NCI-H226 (cell line): ENCODE measurements around the gene IGFBP6.
"Not testable (repeated sequence)": the region's sequence is repeated elsewhere in the genome, so short reads cannot be mapped to it uniquely, and the experiment has no call there.

Source experiments
- DNase-seq: peaks from one replicate; pipeline ENCODE4 v3.0.0-alpha.2; 2015

IGFBP6 gene

GRCh38 chr12:53098354-53098981 is 1.0 kb downstream of the IGFBP6 start:
- peak; percentile 92 for DNase-seq

- peak; percentile 96 for DNase-seq
Observed at GRCh38 chr12:53099071-53099882, 1.8 kb downstream of the IGFBP6 start.

GRCh38 chr12:53100466-53101151 is 3.1 kb downstream of the IGFBP6 start:
- peak; percentile 43 for DNase-seq

GRCh38 chr12:53101266-53101665 is 3.8 kb downstream of the IGFBP6 start:
- DNase-seq = no peak

GRCh38 chr12:53101931-53102781 is 4.7 kb downstream of the IGFBP6 start:
- DNase-seq = no peak

- no peak for DNase-seq
Observed at GRCh38 chr12:53102883-53103807, 5.7 kb downstream of the IGFBP6 start, which contains the start of gene SOAT2. Gene SOAT2 (plus strand): TSS chr12:53103486. CDS start chr12:53103578, 92 bp downstream.

- DNase-seq = no peak
Observed at GRCh38 chr12:53103860-53104305, 6.4 kb downstream of the IGFBP6 start.

- no peak for DNase-seq
Observed at GRCh38 chr12:53105256-53105655, 7.8 kb downstream of the IGFBP6 start.

GRCh38 chr12:53105712-53106439 is 8.4 kb downstream of the IGFBP6 start:
- DNase-seq = no peak

- no peak for DNase-seq
Observed at GRCh38 chr12:53107122-53107521, 9.7 kb downstream of the IGFBP6 start.

GRCh38 chr12:53112431-53112830 is 15.0 kb downstream of the IGFBP6 start:
- not testable (repeated sequence) for DNase-seq

GRCh38 chr12:53113136-53113705 is 15.8 kb downstream of the IGFBP6 start:
- DNase-seq = no peak

- DNase-seq = no peak
Observed at GRCh38 chr12:53113951-53114350, 16.5 kb downstream of the IGFBP6 start.

- no peak for DNase-seq
Observed at GRCh38 chr12:53115112-53115890, 17.8 kb downstream of the IGFBP6 start.

- DNase-seq = no peak
Observed at GRCh38 chr12:53115891-53116648, 18.6 kb downstream of the IGFBP6 start.

GRCh38 chr12:53118751-53119300 is 21.4 kb downstream of the IGFBP6 start:
- no peak for DNase-seq

- DNase-seq = no peak
Observed at GRCh38 chr12:53120685-53121525, 23.4 kb downstream of the IGFBP6 start.
